HepG2 (cell line): ENCODE results near the gene CYP21A2. TPM values are rescaled to one million over a fixed set of nuclear protein-coding genes. Genes with fewer than 3 reads are reported as not detected.

Source experiments
- ATAC-seq: fragments of 200-7000 bp; cut with Tn5 transposase; 3 replicates; pipeline ENCODE4 v1.9.1; 2020; ENCODE audit warnings: mild to moderate bottlenecking, moderate library complexity
- BruUV-seq: library from RNA; stranded (reverse); fragments of 400-500 nt; replicated peaks from 2 replicates; lab custom pipeline; 2021; lab: Mats Ljungman, UMichigan
- CTCF ChIA-PET: fragments of 300-600 bp; formaldehyde crosslinking; extraction: SDS; loops from one replicate; lab custom pipeline; 2021; ENCODE audit warnings: low total read pairs, inconsistent platforms, low intra/inter-chr PET ratio; lab: Yijun Ruan, JAX
- POLR2A ChIA-PET: fragments of 350-600 bp; sonication (Branson Sonifier 250); formaldehyde crosslinking; loops from one replicate; lab custom pipeline; 2020; ENCODE audit warnings: antibody characterized with exemption, inconsistent platforms; lab: Yijun Ruan, JAX
- DNase-seq: peaks from one replicate; pipeline ENCODE4 v3.0.0-alpha.2; 2015; ENCODE audit warnings: low spot score
- FAIRE-seq: peaks from 3 replicates; lab custom pipeline; 2011; peaks lifted over from hg19 to GRCh38; lab: Jason Lieb, UNC
- H2AFZ ChIP-seq: one replicate; pipeline ENCODE4 v1.6.1; 2011; ENCODE audit warnings: low read length, inconsistent platforms
- H3K27ac ChIP-seq: fragments of 300-600 bp; 3 replicates; pipeline ENCODE4 v1.8.0; 2011; ENCODE audit warnings: mixed run types, mild to moderate bottlenecking, mixed read lengths, low read length, inconsistent platforms; ENCODE audit not compliant: insufficient read depth; ENCODE audit errors: extremely low read length
- H3K27me3 ChIP-seq, 2 experiments: fragments of 200-600 bp in 1 of 2; 2 replicates in 1 of 2; 3 replicates in 1 of 2; pipeline versions ENCODE4 v1.6.0 to v1.8.0; 2011; ENCODE audit warnings: low read length in 2 of 2, mild to moderate bottlenecking in 2 of 2, moderate library complexity in 2 of 2, inconsistent platforms in 1 of 2; ENCODE audit not compliant: insufficient read depth in 2 of 2, control insufficient read depth in 1 of 2
- H3K36me3 ChIP-seq, 2 experiments: fragments of 200-600 bp in 1 of 2; replicated peaks in 1 of 2; 2 replicates in 1 of 2; 3 replicates in 1 of 2; pipeline versions ENCODE4 v1.5.1 to v1.8.0; 2011; ENCODE audit warnings: low read length in 2 of 2, inconsistent platforms in 1 of 2; ENCODE audit not compliant: insufficient read depth in 2 of 2, control insufficient read depth in 1 of 2
- H3K4me1 ChIP-seq: 2 replicates; pipeline ENCODE4 v1.5.1; 2012; ENCODE audit warnings: low read length, inconsistent platforms; ENCODE audit not compliant: insufficient read depth
- H3K4me2 ChIP-seq: 2 replicates; pipeline ENCODE4 v1.6.0; 2011; ENCODE audit warnings: low read depth, low read length, inconsistent platforms
- H3K4me3 ChIP-seq, 3 experiments: fragments of 200-600 bp in 1 of 3; sonication (generic), shearing (Covaris generic) in 1 of 3; replicated peaks in 1 of 3; 2 replicates each; pipeline ENCODE4 v1.5.1; 2011 to 2016; ENCODE audit warnings: low read length in 3 of 3, inconsistent platforms in 2 of 3, low read depth in 2 of 3, mild to moderate bottlenecking in 2 of 3, control low read depth in 1 of 3, mixed read lengths in 1 of 3; ENCODE audit not compliant: insufficient read depth in 1 of 3
- H3K79me2 ChIP-seq: one replicate; pipeline ENCODE4 v1.6.1; 2011; ENCODE audit warnings: low read length, inconsistent platforms; ENCODE audit not compliant: insufficient read depth
- H3K9ac ChIP-seq: 2 replicates; pipeline ENCODE4 v1.6.0; 2011; ENCODE audit warnings: mild to moderate bottlenecking, low read depth, low read length, inconsistent platforms; ENCODE audit not compliant: insufficient read depth
- H3K9me3 ChIP-seq: 2 replicates; pipeline ENCODE4 v1.5.1; 2012; ENCODE audit warnings: mild to moderate bottlenecking, low read length
- H4K20me1 ChIP-seq: 2 replicates; pipeline ENCODE4 v1.6.0; 2011; ENCODE audit warnings: inconsistent platforms, mild to moderate bottlenecking, low read length, moderate library complexity; ENCODE audit not compliant: insufficient read depth
- ARID3A ChIP-seq: IDR thresholded peaks from 2 replicates; pipeline ENCODE4 v1.6.1; 2012; ENCODE audit warnings: low read depth, low read length, improper control_type of control experiment
- FIP1L1 ChIP-seq: fragments of 200-400 bp; formaldehyde crosslinking; IDR thresholded peaks from 2 replicates; pipeline ENCODE4 v1.6.1; 2018; ENCODE audit warnings: low read depth, mild to moderate bottlenecking, low read length, moderate library complexity, borderline replicate concordance; ENCODE audit not compliant: insufficient read depth
- HNRNPUL1 ChIP-seq: fragments of 200-400 bp; formaldehyde crosslinking; IDR thresholded peaks from 2 replicates; pipeline ENCODE4 v1.6.1; 2017; ENCODE audit warnings: low read depth, mild to moderate bottlenecking, low read length, moderate library complexity
- MAFK ChIP-seq, 2 experiments: IDR thresholded peaks in 1 of 2; conservative IDR thresholded peaks in 1 of 2; 2 replicates each; pipeline ENCODE4 v1.6.1; 2011; ENCODE audit warnings: improper control_type of control experiment in 2 of 2, low read length in 2 of 2
- YY1 ChIP-seq: IDR thresholded peaks from 2 replicates; pipeline ENCODE4 v1.6.1; 2011; ENCODE audit warnings: low read length, low read depth, moderate library complexity, mild to moderate bottlenecking; ENCODE audit not compliant: insufficient read depth, insufficient replicate concordance
- ZNF121 ChIP-seq: sonication (generic); formaldehyde crosslinking; IDR thresholded peaks from 2 replicates; pipeline ENCODE4 v1.5.0; 2020; ENCODE audit warnings: mild to moderate bottlenecking, missing genetic modification reagents
- ZNF18 ChIP-seq: sonication (generic); formaldehyde crosslinking; IDR thresholded peaks from 2 replicates; pipeline ENCODE4 v1.8.0; 2022; ENCODE audit warnings: mild to moderate bottlenecking, missing genetic modification reagents; ENCODE audit not compliant: insufficient replicate concordance
- ZNF232 ChIP-seq: sonication (generic); formaldehyde crosslinking; IDR thresholded peaks from 2 replicates; pipeline ENCODE4 v1.4.0; 2020; ENCODE audit warnings: missing genetic modification reagents, borderline replicate concordance
- ZNF550 ChIP-seq: sonication (generic); formaldehyde crosslinking; IDR thresholded peaks from 2 replicates; pipeline ENCODE4 v1.4.0; 2020; ENCODE audit warnings: mild to moderate bottlenecking, missing genetic modification reagents, borderline replicate concordance
- ZNF577 ChIP-seq: sonication (generic); formaldehyde crosslinking; IDR thresholded peaks from 2 replicates; pipeline ENCODE4 v1.4.0; 2020; ENCODE audit warnings: mild to moderate bottlenecking, low read depth, missing genetic modification reagents, borderline replicate concordance
- ZNF766 ChIP-seq: sonication (generic); formaldehyde crosslinking; IDR thresholded peaks from 2 replicates; pipeline ENCODE4 v1.5.0; 2020; ENCODE audit warnings: missing genetic modification reagents, borderline replicate concordance
- ZNF775 ChIP-seq: sonication (generic); formaldehyde crosslinking; IDR thresholded peaks from 2 replicates; pipeline ENCODE4 v1.4.0; 2020; ENCODE audit warnings: missing genetic modification reagents, mild to moderate bottlenecking, moderate library complexity, borderline replicate concordance
- WGBS: methylation state at CpG from one replicate; pipeline ENCODE4 v1.1.6; 2017; ENCODE audit warnings: low lambda C conversion rate; 5-methylcytosine and 5-hydroxymethylcytosine counted together
- in situ Hi-C: cut with HindIII; loops from 2 replicates; pipeline ENCODE4 v1.10.0; 2017; ENCODE audit warnings: low pct_unique_long_range_greater_than_20kb; ENCODE audit not compliant: extremely low pct_ligation_motif_present
- intact Hi-C: fragments of 100-400 bp; cut with micrococcal nuclease; formaldehyde crosslinking; loops from one replicate; pipeline ENCODE4 v1.10.0; 2022; ENCODE audit not compliant: unreplicated experiment
- polyA plus RNA-seq, 8 experiments: library from polyadenylated mRNA; depleted of rRNA in 3 of 8; stranded (reverse) in 7 of 8; unstranded in 1 of 8; fragments of >200 nt; fragmentation: Illumina TruSeq in 4 of 8; extraction: Trizol in 4 of 8; gene quantifications; 2 replicates each; pipeline versions ENCODE4 v1.2.1 to v1.2.3, GENCODE V29; 2011 to 2016; ENCODE audit warnings: low read depth in 4 of 8, missing spikeins in 1 of 8, mixed read lengths in 1 of 8; ENCODE audit not compliant: insufficient read depth in 1 of 8
- total RNA-seq, 5 experiments: library from RNA; depleted of rRNA; stranded (reverse); fragments of >200 nt; fragmentation: Illumina TruSeq; extraction: Trizol; gene quantifications; 2 replicates each; pipeline ENCODE4 v1.2.3, GENCODE V29; 2016; ENCODE audit warnings: low read depth in 1 of 5

CYP21A2 gene
- total and polyA plus RNA-seq, 2 of the 13 experiments (the other 11 are each of a cell fraction or from before 2014, with no cell fraction given) = 1.5 to 6.3 TPM

- H2AFZ ChIP-seq = no peak overlapping the region
- no peaks in the 10 kb centered on the region for H3K36me3 ChIP-seq
- POLR2A ChIA-PET = no interaction called here
- peak; percentile 22; the same call in 2 of the 3 replicates for ATAC-seq
- H3K9me3 ChIP-seq = no peaks in the 10 kb centered on the region
- H3K4me2 ChIP-seq = no peak overlapping the region
- no peak for TF ChIP-seq HNRNPUL1
- no peak for TF ChIP-seq ZNF766 (CRISPR knock-in tag)
- no peak for TF ChIP-seq ZNF121
- TF ChIP-seq YY1 = no peak
- no peak for TF ChIP-seq ZNF577
- no peak for TF ChIP-seq MAFK (conservative IDR thresholded peaks at IDR 0.05 in 1 of 2, IDR thresholded peaks at IDR 0.05 in 1 of 2; ENCODE audit: low read length in 2 of 2)
- TF ChIP-seq ARID3A = no peak
- TF ChIP-seq ZNF232 (CRISPR knock-in tag) = no peak
- TF ChIP-seq ZNF18 (CRISPR knock-in tag) = no peak
- TF ChIP-seq ZNF550 = no peak
- TF ChIP-seq FIP1L1 = no peak
- TF ChIP-seq ZNF775 (CRISPR knock-in tag) = no peak
- TF ChIP-seq, all 625 proteins: peak for 0
- in situ Hi-C loops (loop anchor here (25.0 kb wide), 1 partner anchor 708 kb away; no protein-coding TSS in a partner anchor), intact Hi-C loops (no loop called here)
- no peak overlapping the region for H3K27ac ChIP-seq
- peaks cover 8 to 83% of the 10 kb centered on the region in 2 experiments; a peak in 4 of 5 replicates for H3K27me3 ChIP-seq
- CTCF ChIA-PET = no interaction called here
- no peak for DNase-seq
- H3K4me1 ChIP-seq = peaks cover 15% of the 10 kb centered on the region
- no peaks in the 10 kb centered on the region for H4K20me1 ChIP-seq
- no peak overlapping the region for H3K9ac ChIP-seq
- BruUV-seq = no TSS peak
- H3K79me2 ChIP-seq = no peaks in the 10 kb centered on the region
- H3K4me3 ChIP-seq = no peak overlapping the region
- no peak for FAIRE-seq
- 45% methylated on average over 7 of the region's 7 CpGs for WGBS
Measured at GRCh38 chr6:32079566-32080290, 41.5 kb downstream of the CYP21A2 start.
